ENCODE results near the gene EFTUD2.
"Not testable (repeated sequence)": the region's sequence is repeated elsewhere in the genome, so short reads cannot be mapped to it uniquely, and the experiment has no call there.

EFTUD2 gene

DNA sequence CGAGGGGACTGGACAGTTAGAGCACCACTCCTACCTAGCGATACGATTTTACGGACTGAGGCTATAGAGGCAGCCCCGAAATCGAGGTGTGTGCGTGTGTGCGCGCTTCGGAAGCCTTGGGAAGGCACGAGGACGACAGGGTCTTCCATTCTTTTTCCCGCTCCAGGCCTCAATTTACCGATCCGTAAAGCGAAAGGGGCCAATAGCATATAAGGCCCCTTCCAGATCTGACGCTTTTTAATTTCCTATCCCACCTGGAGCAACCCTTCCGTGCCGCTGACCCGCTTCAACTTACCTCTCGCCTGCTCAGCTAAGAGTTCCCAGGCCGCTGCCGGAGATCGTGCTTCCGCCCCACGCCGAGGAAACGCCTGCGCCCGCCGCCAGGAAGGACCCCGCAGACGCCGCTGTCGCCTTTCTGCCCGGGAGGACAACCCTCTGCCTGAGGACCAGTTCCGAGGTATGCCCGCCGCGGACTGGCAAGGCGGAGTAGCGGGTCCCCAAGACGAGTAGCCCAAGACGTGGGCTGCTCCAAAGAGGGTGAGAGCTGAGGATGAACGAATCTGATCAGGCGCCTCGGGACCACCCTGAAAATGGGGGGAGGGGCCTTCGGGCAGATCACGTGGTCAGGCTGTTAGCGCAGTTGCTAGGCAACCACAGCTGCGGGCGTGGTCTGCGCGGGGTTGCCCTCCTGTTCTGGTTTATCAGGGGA, at the start of gene EFTUD2:
Gene EFTUD2, minus strand, starts transcription at position 372 of the 709 bp plus-strand sequence. CDS start 4,924 bp downstream, outside the sequence.
- DNase-seq (ENCODE audit: low read depth in 2 of 2): peak; percentile 83 to 85

- DNase-seq (ENCODE audit: low read depth in 2 of 2): no peak
Observed at GRCh38 chr17:44948315-44948795, 49.1 kb upstream of the EFTUD2 start.

DNA sequence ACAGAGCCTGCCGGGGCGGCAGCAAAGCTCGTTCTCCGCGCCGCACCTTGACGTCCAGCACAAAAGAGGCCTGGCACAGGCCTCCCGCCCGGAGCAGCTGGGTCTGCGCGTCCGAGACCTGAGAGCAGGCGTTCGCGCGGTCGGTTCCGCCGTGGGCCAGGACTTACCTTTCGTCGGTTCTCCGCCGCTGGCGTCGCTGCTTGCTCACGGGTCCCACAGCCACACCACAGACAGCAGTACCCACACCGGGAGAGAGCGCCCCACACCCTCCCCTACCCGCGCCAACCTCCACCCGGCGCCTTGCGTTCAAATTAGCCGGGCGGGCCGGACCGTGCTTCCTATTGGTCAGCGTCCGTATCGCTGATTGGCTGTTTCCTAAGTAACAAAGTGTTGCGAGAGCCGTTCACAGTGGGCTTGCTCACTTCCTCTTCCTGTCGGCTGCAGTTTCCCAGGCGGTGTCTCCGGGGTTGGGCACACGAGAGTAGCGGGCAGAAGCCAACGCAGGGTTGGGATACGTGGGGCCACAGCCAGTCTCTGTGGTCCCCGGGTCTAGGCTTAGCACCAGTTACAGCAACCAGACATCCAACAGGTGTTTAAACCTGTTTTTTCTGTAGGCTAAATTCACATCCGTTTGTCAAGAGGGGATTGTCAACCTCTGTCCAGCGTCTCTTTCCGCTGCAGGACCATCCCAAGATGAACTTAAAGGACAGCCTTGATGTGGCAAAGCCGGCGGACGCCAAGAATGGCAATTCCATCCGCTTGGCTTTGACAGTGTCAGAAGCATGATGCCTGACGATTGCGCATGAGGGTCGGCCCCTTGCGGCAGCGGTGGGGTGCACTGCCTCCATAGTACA, 48.4 kb upstream of the EFTUD2 start, which contains the start of gene KIF18B:
Gene KIF18B, minus strand, starts transcription at position 313 of the 854 bp plus-strand sequence. CDS start 11,429 bp downstream, outside the sequence.
- DNase-seq (ENCODE audit: low read depth in 2 of 2): peak; percentile 89 to 92

DNA sequence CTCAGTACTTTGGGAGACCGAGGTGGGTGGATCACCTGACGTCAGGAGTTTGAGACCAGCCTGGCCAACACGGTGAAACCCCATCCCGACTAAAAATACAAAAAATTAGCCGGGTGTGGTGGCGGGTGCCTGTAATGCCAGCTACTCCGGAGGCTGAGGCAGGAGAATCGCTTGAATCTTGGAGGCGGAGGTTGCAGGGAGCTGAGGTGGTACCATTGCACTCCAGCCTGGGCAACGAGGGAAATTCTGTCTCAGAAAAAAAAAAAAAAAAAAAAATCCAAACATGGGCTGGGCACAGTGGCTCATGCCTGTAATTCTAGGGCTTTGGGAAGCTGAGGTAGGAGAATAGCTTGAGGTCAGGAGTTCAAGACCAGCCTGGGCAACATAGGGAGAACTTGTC, 46.4 kb upstream of the EFTUD2 start:
- not testable (repeated sequence) for DNase-seq (ENCODE audit: low read depth in 2 of 2)

GRCh38 chr17:44942456-44942855, 43.2 kb upstream of the EFTUD2 start:
- no peak for DNase-seq (ENCODE audit: low read depth in 2 of 2)

DNA sequence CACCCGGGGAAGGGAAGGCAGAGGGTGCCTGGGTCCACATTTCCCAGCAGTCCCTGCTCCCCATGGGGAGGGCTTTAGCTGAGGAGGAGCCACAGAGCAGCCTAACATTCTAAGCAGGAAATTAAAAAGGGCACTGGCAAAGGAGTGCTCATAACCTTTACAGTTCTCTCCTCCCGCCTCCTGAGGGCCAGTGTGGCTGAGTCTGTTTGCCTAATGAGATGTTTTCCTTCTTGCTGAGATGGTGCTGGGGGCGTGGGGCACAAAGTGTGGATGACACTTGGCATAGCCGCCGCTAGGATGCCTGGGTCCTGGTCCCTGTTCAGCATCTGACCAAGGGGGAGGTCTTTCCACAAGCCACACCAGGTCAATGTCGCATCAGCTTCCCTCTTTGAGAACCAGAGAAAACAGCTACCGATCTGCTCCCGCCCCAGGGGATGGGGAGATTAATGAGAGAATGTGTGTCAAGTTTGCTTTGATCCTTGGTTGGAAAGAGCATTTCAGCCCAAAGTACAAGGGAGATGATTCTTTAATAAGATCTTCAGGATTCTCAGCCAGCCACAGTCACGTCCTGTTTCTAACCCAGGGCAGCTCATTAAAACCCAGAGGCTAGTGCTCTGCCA, 42.6 kb upstream of the EFTUD2 start:
- DNase-seq (ENCODE audit: low read depth in 2 of 2): no peak

DNA sequence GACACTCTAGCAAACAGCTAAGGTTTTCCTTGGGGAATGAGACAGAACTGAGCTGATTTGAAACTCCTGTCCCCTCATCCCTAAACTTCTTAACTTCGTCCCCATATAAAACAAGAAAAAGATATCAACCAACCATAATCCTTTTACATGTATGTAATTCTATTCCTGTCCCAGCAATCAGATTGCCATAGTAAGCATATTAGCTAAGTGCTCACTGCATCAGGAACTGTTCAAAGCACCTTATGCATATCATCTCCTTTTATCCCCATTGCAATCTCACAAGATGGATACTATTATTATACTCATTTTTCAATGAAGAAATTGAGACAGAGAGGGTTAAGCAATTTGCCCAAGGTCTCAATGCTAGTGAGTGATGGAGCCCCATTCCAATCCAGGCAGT, 41.5 kb upstream of the EFTUD2 start:
- no peak for DNase-seq (ENCODE audit: low read depth in 2 of 2)

GRCh38 chr17:44940317-44940716, 41.1 kb upstream of the EFTUD2 start:
- no peak for DNase-seq (ENCODE audit: low read depth in 2 of 2)

GRCh38 chr17:44935116-44935515, 35.9 kb upstream of the EFTUD2 start:
- no peak for DNase-seq (ENCODE audit: low read depth in 2 of 2)

- no peak for DNase-seq (ENCODE audit: low read depth in 2 of 2)
Observed at GRCh38 chr17:44934745-44935105, 35.5 kb upstream of the EFTUD2 start.

GRCh38 chr17:44933824-44934744, 34.8 kb upstream of the EFTUD2 start:
- DNase-seq (ENCODE audit: low read depth in 2 of 2): no peak

GRCh38 chr17:44932787-44933097, 33.5 kb upstream of the EFTUD2 start:
- no peak for DNase-seq (ENCODE audit: low read depth in 2 of 2)

DNA sequence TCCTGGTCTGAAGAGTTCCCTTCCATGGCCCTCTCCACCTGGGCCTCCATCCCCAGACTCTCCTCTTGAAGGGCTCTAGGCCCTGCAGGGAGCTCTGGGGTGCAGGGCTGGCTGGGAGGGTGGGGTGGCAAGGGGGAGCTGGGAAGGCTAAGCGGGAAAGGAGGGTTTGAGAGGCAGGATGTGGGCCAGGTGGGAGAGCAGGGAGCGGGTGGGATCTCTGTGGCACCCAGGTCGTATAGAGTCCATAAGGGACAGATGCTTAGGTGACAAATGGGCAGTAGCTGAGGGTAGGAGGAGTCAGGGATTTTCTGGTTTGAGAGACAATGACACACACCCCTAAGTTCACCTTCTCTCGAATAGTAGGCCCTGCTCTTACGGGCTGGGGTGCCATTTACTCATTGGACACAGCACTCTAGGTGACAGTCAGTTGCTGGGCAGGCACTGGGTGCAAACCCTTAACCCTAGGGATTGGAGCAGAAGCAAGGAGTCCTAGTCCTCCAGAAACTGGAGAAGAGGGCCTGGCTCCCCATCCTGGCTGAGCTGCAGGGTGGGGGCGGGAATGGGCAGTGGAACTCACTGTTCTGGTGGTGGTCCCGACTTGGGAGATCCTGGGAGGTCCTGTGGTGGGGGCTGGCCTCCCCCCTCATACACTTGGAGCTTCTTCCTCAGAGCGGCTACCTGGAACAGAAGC, 33.0 kb upstream of the EFTUD2 start:
- DNase-seq (ENCODE audit: low read depth in 2 of 2): no peak

GRCh38 chr17:44931376-44931775, 32.1 kb upstream of the EFTUD2 start:
- DNase-seq (ENCODE audit: low read depth in 2 of 2): no peak

- no peak for DNase-seq (ENCODE audit: low read depth in 2 of 2)
Observed at GRCh38 chr17:44930667-44931066, 31.4 kb upstream of the EFTUD2 start.

DNA sequence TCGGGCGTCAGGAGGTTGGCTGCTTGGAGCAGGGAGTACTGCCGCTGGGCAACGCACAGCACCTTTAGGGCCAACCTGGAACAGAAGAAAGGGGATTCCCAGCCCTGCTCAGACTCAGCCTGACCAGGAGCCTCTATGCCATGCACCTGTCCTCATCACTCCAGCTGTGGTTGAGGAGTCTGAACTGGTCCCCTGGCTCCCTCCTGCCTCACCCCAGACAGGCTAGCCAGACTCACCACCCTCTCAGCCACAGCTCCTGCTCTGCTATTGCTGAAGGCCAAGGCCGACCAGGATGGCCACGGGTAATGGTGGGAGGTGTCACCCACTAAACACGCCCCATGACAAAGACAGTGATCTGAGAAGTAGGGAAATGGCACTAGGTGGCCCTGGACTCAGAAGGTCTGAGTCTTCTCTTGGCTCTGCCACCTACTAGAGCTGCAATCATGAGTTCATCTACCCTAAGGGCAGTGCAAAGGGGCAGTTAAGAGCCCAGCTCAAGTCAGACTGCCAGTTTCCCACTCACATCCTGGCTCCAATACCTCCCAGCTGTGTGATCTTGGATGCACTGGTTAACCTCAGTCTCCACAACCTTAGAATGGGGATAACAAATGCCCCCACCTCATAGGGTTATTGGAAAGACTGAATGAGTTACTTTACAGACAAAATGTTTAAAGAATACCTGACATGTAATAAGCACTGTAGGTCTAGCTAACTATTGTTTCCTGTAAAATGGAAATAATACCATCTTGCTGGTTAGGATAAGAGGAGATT, 29.9 kb upstream of the EFTUD2 start:
- DNase-seq (ENCODE audit: low read depth in 2 of 2): no peak

DNA sequence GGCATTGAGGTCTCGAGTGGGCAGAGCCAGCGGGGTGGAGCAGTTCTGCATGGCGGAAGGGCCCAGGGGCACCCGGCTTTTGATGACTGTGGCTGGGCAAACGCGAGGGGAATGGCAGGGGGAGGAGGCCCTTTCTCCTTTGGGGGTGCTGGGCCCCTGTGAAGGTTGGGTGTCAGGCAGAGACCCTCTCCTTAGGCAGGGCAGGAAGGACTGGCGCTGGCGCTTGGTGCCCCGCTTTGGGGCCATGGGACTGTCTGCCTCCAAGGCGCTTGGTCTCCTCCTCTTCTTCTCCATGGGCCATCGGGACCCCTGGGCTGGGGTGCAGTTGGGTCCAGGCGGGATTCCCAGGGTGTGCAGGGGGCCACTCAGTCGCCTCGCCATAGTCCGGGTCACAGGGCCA, 28.9 kb upstream of the EFTUD2 start:
- DNase-seq (ENCODE audit: low read depth in 2 of 2): no peak

DNA sequence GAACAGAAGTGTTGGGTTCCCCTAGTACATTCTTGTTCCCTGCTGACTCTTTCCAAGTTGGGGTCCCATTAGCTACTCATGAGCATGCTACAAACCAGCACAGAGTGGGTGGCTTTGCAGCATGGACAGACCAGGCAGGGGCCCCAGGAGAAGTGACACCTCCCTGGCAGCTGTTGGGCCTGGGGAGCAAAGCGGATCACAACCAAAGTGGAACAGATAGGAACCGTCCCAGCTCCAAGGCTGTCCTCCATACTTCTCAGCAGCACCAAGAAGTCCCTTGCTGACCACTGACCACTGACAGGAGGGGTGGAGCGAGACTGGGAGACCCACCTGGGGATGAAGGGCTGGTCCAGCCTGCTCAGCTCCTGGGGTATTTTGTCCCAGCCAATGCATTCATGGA, 28.5 kb upstream of the EFTUD2 start:
- no peak for DNase-seq (ENCODE audit: low read depth in 2 of 2)

GRCh38 chr17:44926821-44927525, 27.7 kb upstream of the EFTUD2 start:
- DNase-seq (ENCODE audit: low read depth in 2 of 2): no peak

Measured in stimulated activated CD4-positive, alpha-beta T cell treated with anti-CD3 and anti-CD28 coated beads, Interleukin-15, amount 100 ng/mL, for 48 hours (primary cell).